HG03060 (cell line): ENCODE measurements around the gene PLEKHF1.

Source experiments
- ATAC-seq: cut with Tn5 transposase; IDR thresholded peaks from one replicate; pipeline ENCODE4 v1.9.1; 2021; ENCODE audit warnings: low read depth, moderate number of reproducible peaks; ENCODE audit not compliant: unreplicated experiment

Gene PLEKHF1

GRCh38 chr19:29724102-29724641 is 58.9 kb downstream of the PLEKHF1 start:
- no peak for ATAC-seq

GRCh38 chr19:29724746-29725145 is 59.5 kb downstream of the PLEKHF1 start:
- no peak for ATAC-seq
